Osteoblast (primary cell): ENCODE results near the gene C17orf78. TPM values are rescaled to one million over a fixed set of nuclear protein-coding genes. Genes with fewer than 3 reads are reported as not detected.

Experiments
- DNase-seq: peaks from one replicate; pipeline ENCODE4 v3.0.0; 2011; ENCODE audit warnings: low spot score, mixed read lengths; ENCODE audit not compliant: insufficient read length; ENCODE audit errors: missing footprints
- H2AFZ ChIP-seq: 2 replicates; pipeline ENCODE4 v1.6.0; 2011; ENCODE audit warnings: mild to moderate bottlenecking, low read length
- H3K27ac ChIP-seq: 2 replicates; pipeline ENCODE4 v1.5.1; 2011; ENCODE audit warnings: mild to moderate bottlenecking, low read depth, low read length, moderate library complexity
- H3K27me3 ChIP-seq: 2 replicates; pipeline ENCODE4 v1.6.0; 2012; ENCODE audit warnings: mild to moderate bottlenecking, control low read depth, inconsistent platforms, low read length, moderate library complexity; ENCODE audit not compliant: insufficient read depth
- H3K36me3 ChIP-seq: 2 replicates; pipeline ENCODE4 v1.5.1; 2011; ENCODE audit warnings: mild to moderate bottlenecking, low read length, control low read depth, moderate library complexity; ENCODE audit not compliant: insufficient read depth
- H3K4me1 ChIP-seq: 2 replicates; pipeline ENCODE4 v1.5.1; 2011; ENCODE audit warnings: mild to moderate bottlenecking, low read length, control low read depth, moderate library complexity; ENCODE audit not compliant: insufficient read depth
- H3K4me2 ChIP-seq: 2 replicates; pipeline ENCODE4 v1.6.0; 2011; ENCODE audit warnings: mild to moderate bottlenecking, low read length; ENCODE audit not compliant: insufficient read depth
- H3K4me3 ChIP-seq: fragments of 200-600 bp; sonication (generic); 3 replicates; pipeline ENCODE4 v1.5.1; 2012; ENCODE audit warnings: mild to moderate bottlenecking, low read length, inconsistent platforms; ENCODE audit not compliant: insufficient read depth
- H3K79me2 ChIP-seq: 2 replicates; pipeline ENCODE4 v1.6.0; 2012; ENCODE audit warnings: mild to moderate bottlenecking, low read length, control low read depth, inconsistent platforms; ENCODE audit not compliant: insufficient read depth
- H3K9me3 ChIP-seq: 2 replicates; pipeline ENCODE4 v1.5.1; 2011; ENCODE audit warnings: low read depth, low read length, control low read depth
- H4K20me1 ChIP-seq: 2 replicates; pipeline ENCODE4 v1.6.0; 2012; ENCODE audit warnings: mild to moderate bottlenecking, low read length, control low read depth; ENCODE audit not compliant: insufficient read depth
- CTCF ChIP-seq: IDR thresholded peaks from 2 replicates; pipeline ENCODE4 v1.5.1; 2011; ENCODE audit warnings: mild to moderate bottlenecking, low read depth, low read length, moderate library complexity; ENCODE audit errors: extremely low read depth
- total RNA-seq: library from RNA; depleted of rRNA; stranded (reverse); fragments of >200 nt; gene quantifications from 2 replicates; pipeline ENCODE4 v1.2.3, GENCODE V29; 2012

C17orf78 gene
- total RNA-seq, 1 donor, result not detected

GRCh38 chr17:37358098-37358829, 17.5 kb upstream of the C17orf78 start:
- Histone ChIP-seq H3K9me3 (no peaks in the 10 kb centered on the region), H3K4me3 (peak overlapping the region; percentile 84), H3K79me2 (peaks cover 41% of the 10 kb centered on the region), H3K4me2 (peak overlapping the region; percentile 88), H2AFZ (peak overlapping the region; percentile 43), H3K36me3 (peaks cover 4% of the 10 kb centered on the region), H3K4me1 (peaks cover 22% of the 10 kb centered on the region), H3K27ac (peak overlapping the region; percentile 52), H4K20me1 (peaks cover 6% of the 10 kb centered on the region), H3K27me3 (no peaks in the 10 kb centered on the region)
- DNase-seq, result peak; percentile 90
- TF ChIP-seq CTCF, result no peak

- peak overlapping the region; percentile 72 for H3K27ac ChIP-seq
- peaks cover 22% of the 10 kb centered on the region for H3K4me1 ChIP-seq
- TF ChIP-seq CTCF, result no peak
- H3K9me3 ChIP-seq, result no peaks in the 10 kb centered on the region
- no peaks in the 10 kb centered on the region for H3K36me3 ChIP-seq
- H2AFZ ChIP-seq, result peak overlapping the region; percentile 88
- DNase-seq, result peak; percentile 99
- H3K79me2 ChIP-seq, result peaks cover 38% of the 10 kb centered on the region
- H4K20me1 ChIP-seq, result peaks cover 5% of the 10 kb centered on the region
- H3K27me3 ChIP-seq, result no peaks in the 10 kb centered on the region
- H3K4me3 ChIP-seq, result peak overlapping the region; percentile 84
- H3K4me2 ChIP-seq, result peak overlapping the region; percentile 88
Measured at GRCh38 chr17:37358830-37359681, 16.7 kb upstream of the C17orf78 start.

- no peak for DNase-seq
- peak overlapping the region; percentile 84 for H3K4me3 ChIP-seq
- H3K9me3 ChIP-seq, result no peaks in the 10 kb centered on the region
Measured at GRCh38 chr17:37359682-37360188, 16.1 kb upstream of the C17orf78 start.

More at GRCh38 chr17:37359682-37360188, 16.1 kb upstream of the C17orf78 start:
- H3K36me3 ChIP-seq, result no peaks in the 10 kb centered on the region
- no peak for TF ChIP-seq CTCF
- H3K4me1 ChIP-seq, result peaks cover 22% of the 10 kb centered on the region
- no peaks in the 10 kb centered on the region for H4K20me1 ChIP-seq
- peak overlapping the region; percentile 88 for H3K4me2 ChIP-seq
- H3K27ac ChIP-seq, result peak overlapping the region; percentile 72
- H3K27me3 ChIP-seq, result no peaks in the 10 kb centered on the region
- H2AFZ ChIP-seq, result peak overlapping the region; percentile 88
- peaks cover 31% of the 10 kb centered on the region for H3K79me2 ChIP-seq
